Suprapubic skin (tissue), 4 donors: ENCODE data around the gene NEGR1.

Source experiments
- POLR2A ChIP-seq, 2 donors: fragments of 450-650 bp; IDR thresholded peaks; one replicate each; pipeline ENCODE4 v1.6.1; 2017; ENCODE audit warnings: antibody characterized with exemption in 2 of 2, mild to moderate bottlenecking in 2 of 2, moderate library complexity in 2 of 2
- POLR2AphosphoS5 ChIP-seq, 3 donors: sonication (generic); formaldehyde crosslinking; IDR thresholded peaks; one replicate each; pipeline ENCODE4 v1.6.1; 2017; ENCODE audit warnings: antibody characterized with exemption in 3 of 3
- TF ChIP-seq, protein P1 (sequence below), 2 donors: fragments of 200-600 bp in 1 of 2; fragments of 450-650 bp in 1 of 2; sonication (generic) in 1 of 2; IDR thresholded peaks; one replicate each; pipeline ENCODE4 v1.5.1; 2016 to 2019; ENCODE audit warnings: antibody characterized with exemption in 2 of 2, mild to moderate bottlenecking in 1 of 2, moderate library complexity in 1 of 2

DNA sequence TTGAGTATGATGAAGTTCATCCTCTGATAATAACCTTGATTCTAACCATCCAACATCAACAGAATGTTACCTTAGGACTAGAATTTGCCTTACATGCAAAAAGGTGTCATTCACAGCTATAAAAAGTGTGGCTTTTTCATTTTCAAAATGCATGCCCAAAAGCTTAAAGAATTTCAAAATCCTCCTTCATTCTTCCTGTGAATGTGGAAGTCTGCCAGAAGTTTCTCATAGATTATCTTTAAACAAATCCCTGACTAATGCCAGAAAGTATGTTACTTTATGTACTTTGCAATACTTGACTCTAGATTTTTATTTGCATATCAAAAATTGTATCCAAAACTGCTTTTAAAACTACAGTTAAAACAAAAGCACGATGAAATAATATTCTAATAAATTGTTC, 930.9 kb downstream of the NEGR1 start:
- TF ChIP-seq, protein P1, sequence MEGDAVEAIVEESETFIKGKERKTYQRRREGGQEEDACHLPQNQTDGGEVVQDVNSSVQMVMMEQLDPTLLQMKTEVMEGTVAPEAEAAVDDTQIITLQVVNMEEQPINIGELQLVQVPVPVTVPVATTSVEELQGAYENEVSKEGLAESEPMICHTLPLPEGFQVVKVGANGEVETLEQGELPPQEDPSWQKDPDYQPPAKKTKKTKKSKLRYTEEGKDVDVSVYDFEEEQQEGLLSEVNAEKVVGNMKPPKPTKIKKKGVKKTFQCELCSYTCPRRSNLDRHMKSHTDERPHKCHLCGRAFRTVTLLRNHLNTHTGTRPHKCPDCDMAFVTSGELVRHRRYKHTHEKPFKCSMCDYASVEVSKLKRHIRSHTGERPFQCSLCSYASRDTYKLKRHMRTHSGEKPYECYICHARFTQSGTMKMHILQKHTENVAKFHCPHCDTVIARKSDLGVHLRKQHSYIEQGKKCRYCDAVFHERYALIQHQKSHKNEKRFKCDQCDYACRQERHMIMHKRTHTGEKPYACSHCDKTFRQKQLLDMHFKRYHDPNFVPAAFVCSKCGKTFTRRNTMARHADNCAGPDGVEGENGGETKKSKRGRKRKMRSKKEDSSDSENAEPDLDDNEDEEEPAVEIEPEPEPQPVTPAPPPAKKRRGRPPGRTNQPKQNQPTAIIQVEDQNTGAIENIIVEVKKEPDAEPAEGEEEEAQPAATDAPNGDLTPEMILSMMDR (IDR thresholded peaks at IDR 0.05) = no peak
- TF ChIP-seq POLR2A (IDR thresholded peaks at IDR 0.05) (no peak), POLR2AphosphoS5 (IDR thresholded peaks at IDR 0.05) (no peak)
